ENCODE measurements around the gene RAB8B.

RAB8B gene

GRCh38 chr15:63191895-63192618 is 2.7 kb downstream of the RAB8B start:
- DNase-seq (ENCODE audit: low spot score): no peak
- no peak overlapping the region for H3K4me2 ChIP-seq (ENCODE audit: insufficient read depth, low read length, poor library complexity, severe bottlenecking)

DNA sequence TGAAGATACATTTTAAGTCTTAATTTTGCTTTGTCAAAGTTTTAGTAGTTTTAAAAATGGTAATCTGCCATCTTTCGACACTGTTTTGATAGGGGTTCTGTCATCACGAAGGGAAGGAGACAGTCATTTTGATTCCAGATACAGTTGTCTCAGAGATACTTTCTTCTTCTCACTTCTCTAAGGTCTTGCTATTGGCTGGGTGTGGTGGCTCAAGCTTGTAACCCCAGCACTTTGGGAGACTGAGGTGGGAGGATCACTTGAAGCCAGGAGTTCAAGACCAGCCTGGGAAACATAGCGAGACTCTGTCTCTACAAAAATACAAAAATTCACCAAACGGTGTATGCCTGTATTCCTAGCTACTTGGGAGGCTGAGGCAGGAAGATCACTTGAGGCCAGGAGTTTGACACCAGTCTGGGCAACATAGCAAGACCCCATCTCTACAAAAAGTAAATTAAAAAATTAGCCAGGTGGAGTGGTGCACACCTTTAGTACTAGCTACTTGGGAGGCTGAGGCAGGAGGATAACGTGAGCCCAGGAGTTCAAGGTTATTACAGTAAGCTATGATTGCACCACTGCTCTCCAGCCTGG is 3.3 kb downstream of the RAB8B start:
- Histone ChIP-seq H3K9ac (ENCODE audit: low read depth, low read length, poor library complexity) (no peak overlapping the region), H2BK120ac (ENCODE audit: low read depth, low read length) (no peak overlapping the region), H2BK15ac (ENCODE audit: low read length) (no peak overlapping the region), H2BK12ac (ENCODE audit: low read length) (no peak overlapping the region), H3K14ac (ENCODE audit: low read length) (no peak overlapping the region), H4K91ac (ENCODE audit: low read depth, low read length, poor library complexity) (no peak overlapping the region), H3K4me2 (ENCODE audit: insufficient read depth, low read length, poor library complexity, severe bottlenecking) (no peak overlapping the region), H3K27me3 (ENCODE audit: control insufficient read depth in 3 of 3, insufficient read depth in 3 of 3, low read depth in 1 of 3, low read length in 3 of 3) (no peaks in the 10 kb centered on the region), H3K23ac (ENCODE audit: low read depth, low read length, poor library complexity) (no peak overlapping the region), H3K18ac (ENCODE audit: low read length) (no peak overlapping the region), H3K27ac (replicated peaks; ENCODE audit: low read length) (no peak overlapping the region), H2AK5ac (ENCODE audit: low read depth, low read length) (no peak overlapping the region), H3K4me3 (ENCODE audit: low read length in 2 of 2) (no peak overlapping the region), H3K4ac (ENCODE audit: low read length) (no peak overlapping the region), H4K8ac (ENCODE audit: low read depth, low read length) (no peak overlapping the region), H2AFZ (ENCODE audit: low read length) (no peak overlapping the region), H3K79me1 (ENCODE audit: low read depth, low read length) (no peaks in the 10 kb centered on the region), H2BK5ac (ENCODE audit: low read length) (no peak overlapping the region), H3K36me3 (replicated peaks in 1 of 2; ENCODE audit: control insufficient read depth in 2 of 2, insufficient read depth in 2 of 2, low read length in 2 of 2) (peaks cover 2 to 4% of the 10 kb centered on the region in 2 donors), H3K4me1 (ENCODE audit: control insufficient read depth in 2 of 2, insufficient read depth in 1 of 2, low read depth in 1 of 2, low read length in 2 of 2) (peaks cover 13 to 14% of the 10 kb centered on the region in 2 donors), H3K9me3 (replicated peaks in 1 of 2; ENCODE audit: control insufficient read depth in 2 of 2, insufficient read depth in 1 of 2, low read depth in 1 of 2, low read length in 2 of 2) (no peaks in the 10 kb centered on the region)
- WGBS, 2 donors (ENCODE audit: extremely low coverage in 2 of 2, insufficient read length in 2 of 2, insufficient replicate concordance in 1 of 2): no CpG with 5 or more reads among the region's 5 CpGs
- no peak for DNase-seq (ENCODE audit: low spot score)

More at GRCh38 chr15:63191895-63192618, 2.7 kb downstream of the RAB8B start:
- no peaks in the 10 kb centered on the region for H3K36me3 ChIP-seq (replicated peaks in 1 of 2; ENCODE audit: control insufficient read depth in 2 of 2, insufficient read depth in 2 of 2, low read length in 2 of 2)
- no peak overlapping the region for H3K4ac ChIP-seq (ENCODE audit: low read length)
- no peak overlapping the region for H2AK5ac ChIP-seq (ENCODE audit: low read depth, low read length)
- no peak overlapping the region for H4K91ac ChIP-seq (ENCODE audit: low read depth, low read length, poor library complexity)
- no peaks in the 10 kb centered on the region for H3K27me3 ChIP-seq (ENCODE audit: control insufficient read depth in 3 of 3, insufficient read depth in 3 of 3, low read depth in 1 of 3, low read length in 3 of 3)
- no peak overlapping the region for H3K27ac ChIP-seq (replicated peaks; ENCODE audit: low read length)
- H2BK5ac ChIP-seq (ENCODE audit: low read length): no peak overlapping the region
- no peak overlapping the region for H3K9ac ChIP-seq (ENCODE audit: low read depth, low read length, poor library complexity)
- H4K8ac ChIP-seq (ENCODE audit: low read depth, low read length): no peak overlapping the region
- H2BK120ac ChIP-seq (ENCODE audit: low read depth, low read length): no peak overlapping the region
- H2BK15ac ChIP-seq (ENCODE audit: low read length): no peak overlapping the region
- no peak overlapping the region for H2BK12ac ChIP-seq (ENCODE audit: low read length)
- no peak overlapping the region for H2AFZ ChIP-seq (ENCODE audit: low read length)
- no peak overlapping the region for H3K4me3 ChIP-seq (ENCODE audit: low read length in 2 of 2)
- no peaks in the 10 kb centered on the region for H3K9me3 ChIP-seq (replicated peaks in 1 of 2; ENCODE audit: control insufficient read depth in 2 of 2, insufficient read depth in 1 of 2, low read depth in 1 of 2, low read length in 2 of 2)
- no peak overlapping the region for H3K14ac ChIP-seq (ENCODE audit: low read length)
- no peak overlapping the region for H3K18ac ChIP-seq (ENCODE audit: low read length)
- no peaks in the 10 kb centered on the region for H3K79me1 ChIP-seq (ENCODE audit: low read depth, low read length)
- peaks cover 10 to 13% of the 10 kb centered on the region in 2 donors for H3K4me1 ChIP-seq (ENCODE audit: control insufficient read depth in 2 of 2, insufficient read depth in 1 of 2, low read depth in 1 of 2, low read length in 2 of 2)
- WGBS, 2 donors (ENCODE audit: extremely low coverage in 2 of 2, insufficient read length in 2 of 2, insufficient replicate concordance in 1 of 2): no CpG with 5 or more reads among the region's 3 CpGs
- no peak overlapping the region for H3K23ac ChIP-seq (ENCODE audit: low read depth, low read length, poor library complexity)

- Histone ChIP-seq H2AFZ (ENCODE audit: low read length) (no peak overlapping the region), H3K14ac (ENCODE audit: low read length) (no peak overlapping the region), H3K4ac (ENCODE audit: low read length) (no peak overlapping the region), H3K18ac (ENCODE audit: low read length) (no peak overlapping the region), H3K36me3 (replicated peaks in 1 of 2; ENCODE audit: control insufficient read depth in 2 of 2, insufficient read depth in 2 of 2, low read length in 2 of 2) (peaks cover 2 to 7% of the 10 kb centered on the region in 2 donors), H3K27me3 (ENCODE audit: control insufficient read depth in 3 of 3, insufficient read depth in 3 of 3, low read depth in 1 of 3, low read length in 3 of 3) (no peaks in the 10 kb centered on the region), H4K91ac (ENCODE audit: low read depth, low read length, poor library complexity) (no peak overlapping the region), H4K8ac (ENCODE audit: low read depth, low read length) (no peak overlapping the region), H2AK5ac (ENCODE audit: low read depth, low read length) (no peak overlapping the region), H3K4me1 (ENCODE audit: control insufficient read depth in 2 of 2, insufficient read depth in 1 of 2, low read depth in 1 of 2, low read length in 2 of 2) (peaks cover 11 to 16% of the 10 kb centered on the region in 2 donors), H2BK12ac (ENCODE audit: low read length) (no peak overlapping the region), H3K79me1 (ENCODE audit: low read depth, low read length) (no peaks in the 10 kb centered on the region), H2BK5ac (ENCODE audit: low read length) (no peak overlapping the region), H3K9me3 (replicated peaks in 1 of 2; ENCODE audit: control insufficient read depth in 2 of 2, insufficient read depth in 1 of 2, low read depth in 1 of 2, low read length in 2 of 2) (no peaks in the 10 kb centered on the region), H3K27ac (replicated peaks; ENCODE audit: low read length) (no peak overlapping the region), H2BK15ac (ENCODE audit: low read length) (no peak overlapping the region), H3K4me3 (ENCODE audit: low read length in 2 of 2) (no peak overlapping the region), H2BK120ac (ENCODE audit: low read depth, low read length) (no peak overlapping the region), H3K4me2 (ENCODE audit: insufficient read depth, low read length, poor library complexity, severe bottlenecking) (no peak overlapping the region), H3K23ac (ENCODE audit: low read depth, low read length, poor library complexity) (no peak overlapping the region), H3K9ac (ENCODE audit: low read depth, low read length, poor library complexity) (no peak overlapping the region)
- no CpG with 5 or more reads among the region's 4 CpGs for WGBS, 2 donors (ENCODE audit: extremely low coverage in 2 of 2, insufficient read length in 2 of 2, insufficient replicate concordance in 1 of 2)
- DNase-seq (ENCODE audit: low spot score): no peak
Measured at GRCh38 chr15:63194302-63194701, 4.9 kb downstream of the RAB8B start.

- Histone ChIP-seq H2AK5ac (ENCODE audit: low read depth, low read length) (no peak overlapping the region), H4K91ac (ENCODE audit: low read depth, low read length, poor library complexity) (no peak overlapping the region), H3K4me3 (ENCODE audit: low read length in 2 of 2) (no peak overlapping the region), H3K27me3 (ENCODE audit: control insufficient read depth in 3 of 3, insufficient read depth in 3 of 3, low read depth in 1 of 3, low read length in 3 of 3) (no peaks in the 10 kb centered on the region), H2BK120ac (ENCODE audit: low read depth, low read length) (no peak overlapping the region), H2BK15ac (ENCODE audit: low read length) (no peak overlapping the region), H3K27ac (replicated peaks; ENCODE audit: low read length) (no peak overlapping the region), H2BK12ac (ENCODE audit: low read length) (no peak overlapping the region), H3K4me1 (ENCODE audit: control insufficient read depth in 2 of 2, insufficient read depth in 1 of 2, low read depth in 1 of 2, low read length in 2 of 2) (peaks cover 11 to 16% of the 10 kb centered on the region in 2 donors), H3K9me3 (replicated peaks in 1 of 2; ENCODE audit: control insufficient read depth in 2 of 2, insufficient read depth in 1 of 2, low read depth in 1 of 2, low read length in 2 of 2) (no peaks in the 10 kb centered on the region), H3K23ac (ENCODE audit: low read depth, low read length, poor library complexity) (no peak overlapping the region), H4K8ac (ENCODE audit: low read depth, low read length) (no peak overlapping the region), H3K9ac (ENCODE audit: low read depth, low read length, poor library complexity) (no peak overlapping the region), H3K4ac (ENCODE audit: low read length) (no peak overlapping the region), H2AFZ (ENCODE audit: low read length) (no peak overlapping the region), H3K14ac (ENCODE audit: low read length) (no peak overlapping the region), H3K79me1 (ENCODE audit: low read depth, low read length) (no peaks in the 10 kb centered on the region), H3K4me2 (ENCODE audit: insufficient read depth, low read length, poor library complexity, severe bottlenecking) (no peak overlapping the region), H2BK5ac (ENCODE audit: low read length) (no peak overlapping the region), H3K36me3 (replicated peaks in 1 of 2; ENCODE audit: control insufficient read depth in 2 of 2, insufficient read depth in 2 of 2, low read length in 2 of 2) (peaks cover 2 to 7% of the 10 kb centered on the region in 2 donors), H3K18ac (ENCODE audit: low read length) (no peak overlapping the region)
- no CpG with 5 or more reads among the region's 4 CpGs for WGBS, 2 donors (ENCODE audit: extremely low coverage in 2 of 2, insufficient read length in 2 of 2, insufficient replicate concordance in 1 of 2)
- DNase-seq (ENCODE audit: low spot score): no peak
Measured at GRCh38 chr15:63194880-63195568, 5.6 kb downstream of the RAB8B start.

Measured in neuronal stem cell (in vitro differentiated cells).